Measurements from ENCODE around the gene PHOSPHO2.
A peak's percentile ranks its signal among the peaks of the same experiment; 100 is the strongest.
"Not testable (repeated sequence)": the region's sequence is repeated elsewhere in the genome, so short reads cannot be mapped to it uniquely, and the experiment has no call there.

PHOSPHO2 gene

DNA sequence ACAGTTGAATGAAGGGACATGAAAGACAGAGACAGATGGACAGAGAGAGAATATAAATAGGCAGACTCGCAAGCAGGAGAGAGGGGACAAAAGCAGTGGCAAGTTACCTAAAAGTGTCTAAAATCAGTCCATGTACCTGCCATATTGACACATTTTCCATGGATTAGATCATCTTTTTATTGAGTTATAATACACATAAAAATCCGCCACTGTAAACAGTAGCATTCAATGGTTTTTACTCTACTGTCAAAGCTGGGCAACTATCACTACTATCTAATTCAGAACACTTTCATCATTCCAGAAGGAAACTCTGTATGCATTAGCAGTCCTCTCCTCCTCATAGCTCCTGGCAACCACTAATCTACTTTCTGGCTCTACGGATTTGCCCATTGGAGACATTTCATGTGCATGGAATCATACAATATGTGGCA is 10.1 kb upstream of the PHOSPHO2 start:
- DNase-seq, result no peak

GRCh38 chr2:169684712-169685111 is 9.6 kb upstream of the PHOSPHO2 start:
- not testable (repeated sequence) for DNase-seq

- not testable (repeated sequence) for DNase-seq
These were observed 7.4 kb upstream of the PHOSPHO2 start for GRCh38 chr2:169686825-169687224.

DNA sequence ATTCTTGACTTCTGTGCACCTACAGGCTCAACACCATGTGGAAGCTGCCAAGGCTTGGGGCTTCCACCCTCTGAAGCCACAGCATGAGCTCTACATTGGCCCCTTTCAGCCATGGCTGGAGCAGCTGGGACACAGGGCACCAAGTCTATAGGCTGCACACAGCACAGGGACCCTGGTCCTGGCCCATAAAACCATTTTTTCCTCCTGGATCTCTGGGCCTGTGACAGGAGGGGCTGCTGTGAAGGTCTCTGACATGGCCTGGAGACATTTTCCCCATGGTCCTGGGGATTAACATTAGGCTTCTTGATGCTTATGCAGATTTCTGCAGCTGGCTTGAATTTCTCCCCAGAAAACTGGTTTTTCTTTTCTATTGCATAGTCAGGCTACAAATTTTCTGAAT is 6.3 kb upstream of the PHOSPHO2 start:
- DNase-seq, result not testable (repeated sequence)

GRCh38 chr2:169690958-169691357 is 3.3 kb upstream of the PHOSPHO2 start:
- no peak for DNase-seq

GRCh38 chr2:169692718-169693117 is 1.6 kb upstream of the PHOSPHO2 start:
- no peak for DNase-seq

DNA sequence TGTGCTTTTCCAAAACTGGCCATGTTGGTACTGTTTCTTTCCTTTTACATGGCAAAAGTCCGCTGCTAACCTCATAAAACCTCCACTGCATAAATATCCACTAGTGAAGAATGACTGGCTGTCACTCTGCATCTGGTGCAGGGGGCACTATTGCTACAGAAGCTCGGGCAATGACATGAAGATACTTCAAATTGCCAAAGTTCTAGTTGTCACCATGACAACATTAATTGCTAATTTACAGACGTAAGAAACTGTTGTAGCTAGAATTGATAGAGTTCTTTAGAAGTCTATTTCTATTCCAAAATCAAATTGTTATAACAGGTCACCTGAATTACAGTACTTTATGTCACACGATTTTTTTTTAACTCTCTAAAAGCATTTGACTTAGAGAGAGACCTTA is 909 bp upstream of the PHOSPHO2 start:
- no peak for DNase-seq

- no peak for DNase-seq
These were observed 608 bp downstream of the PHOSPHO2 start for GRCh38 chr2:169694894-169695260.

- no peak for DNase-seq
These were observed 2.1 kb downstream of the PHOSPHO2 start for GRCh38 chr2:169696381-169696780.

- not testable (repeated sequence) for DNase-seq
These were observed 4.9 kb downstream of the PHOSPHO2 start for GRCh38 chr2:169699173-169699572.

DNA sequence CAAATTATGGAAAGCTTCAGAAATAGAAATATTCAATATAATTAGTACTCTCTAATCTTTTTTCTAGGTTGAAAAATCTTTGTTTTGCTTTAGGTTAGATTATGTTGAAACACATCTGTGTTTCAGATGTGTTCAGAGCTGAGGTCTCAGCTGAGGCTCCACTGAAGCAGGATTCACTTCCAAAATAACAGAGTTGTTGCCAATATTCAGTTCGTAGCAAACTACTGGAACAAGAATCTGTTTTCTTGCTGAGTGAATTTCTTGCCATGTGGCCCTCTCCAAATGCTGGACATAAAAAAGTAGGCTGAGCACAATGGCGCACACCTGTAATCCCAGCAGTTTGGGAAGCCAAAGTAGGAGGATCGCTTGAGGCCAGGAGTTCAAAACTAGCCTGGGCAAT is 8.7 kb downstream of the PHOSPHO2 start:
- no peak for DNase-seq

DNA sequence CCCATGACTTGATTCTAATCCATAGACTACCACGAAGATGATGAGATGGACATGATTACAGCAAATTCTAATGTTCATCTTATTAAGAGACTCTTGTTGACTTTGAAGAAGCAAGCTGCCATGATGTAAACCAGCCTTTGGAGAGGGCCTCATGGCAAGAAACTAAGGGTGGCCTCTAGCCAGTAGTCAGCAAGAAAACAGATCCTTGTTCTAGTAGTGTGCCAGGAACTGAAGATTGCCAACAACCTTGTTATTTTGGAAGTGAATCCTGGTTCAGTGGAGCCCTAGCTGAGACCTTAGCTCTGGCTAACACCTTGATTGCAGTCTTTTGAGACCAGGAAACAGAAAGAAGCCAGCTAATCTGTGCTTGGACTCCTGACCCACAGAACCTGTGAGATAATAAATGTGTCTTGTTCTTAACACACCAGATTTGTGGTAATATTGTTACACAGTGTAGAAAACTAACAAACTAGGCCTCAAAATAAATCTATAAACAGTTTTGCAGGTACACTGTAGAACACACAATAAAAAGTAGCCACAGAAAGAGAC is 10.0 kb downstream of the PHOSPHO2 start:
- DNase-seq, result no peak

DNA sequence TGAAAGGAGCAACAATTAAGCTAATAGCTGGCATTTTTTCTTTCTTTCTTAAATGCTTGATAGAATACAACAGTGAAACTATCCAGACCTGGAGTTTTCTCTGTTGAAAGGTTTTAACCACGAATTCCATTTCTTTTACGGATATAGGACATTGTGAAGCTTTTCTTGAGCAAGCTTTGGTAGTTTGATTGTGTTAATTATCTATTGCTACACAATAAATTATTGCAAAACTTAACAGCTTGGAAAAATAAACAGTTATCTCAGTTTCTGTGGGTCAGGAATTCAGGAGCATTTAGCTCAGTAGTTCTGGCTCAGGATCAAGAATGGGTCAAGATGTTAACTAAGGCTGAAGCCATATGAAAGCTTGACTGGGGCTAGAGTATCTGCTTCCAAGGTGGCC is 11.7 kb downstream of the PHOSPHO2 start:
- DNase-seq, result no peak

DNA sequence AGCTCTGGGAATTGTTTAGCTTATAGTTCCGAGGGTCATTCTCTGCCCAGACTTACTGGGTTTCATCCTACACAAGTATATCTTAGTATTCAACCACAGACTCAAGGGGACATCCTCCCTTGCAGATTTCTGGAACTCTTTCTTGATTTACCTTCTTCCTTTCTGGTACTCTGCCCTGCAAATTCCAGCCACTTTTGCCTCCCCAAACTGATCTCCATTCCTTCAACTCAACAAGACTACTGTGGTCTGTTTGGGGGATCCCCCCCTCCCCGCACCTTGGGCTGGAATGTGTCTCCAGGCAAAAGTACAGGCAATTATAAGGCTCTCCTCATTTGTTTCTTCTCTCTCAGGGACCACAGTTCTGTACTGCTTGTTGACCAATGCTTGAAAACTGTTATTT is 13.4 kb downstream of the PHOSPHO2 start:
- DNase-seq, result no peak

DNA sequence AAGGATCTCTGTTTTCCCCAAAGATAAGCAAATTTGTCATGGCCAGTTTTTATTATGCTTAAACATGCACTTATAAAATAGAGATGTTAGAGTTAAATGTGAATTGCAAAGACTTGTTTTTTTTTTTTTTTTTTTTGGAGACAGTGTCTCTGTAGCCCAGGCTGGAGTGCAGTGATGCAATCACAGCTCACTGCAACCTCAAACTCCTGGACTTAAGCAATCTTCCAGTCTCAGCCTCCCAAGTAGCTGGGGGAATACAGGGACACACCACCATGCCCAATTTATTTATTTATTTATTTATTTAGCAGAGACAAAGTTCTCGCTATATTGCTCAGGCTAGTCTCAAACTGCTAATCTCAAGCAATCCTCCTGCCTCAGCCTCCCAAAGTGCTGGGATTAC is 15.1 kb downstream of the PHOSPHO2 start:
- DNase-seq, result no peak

DNA sequence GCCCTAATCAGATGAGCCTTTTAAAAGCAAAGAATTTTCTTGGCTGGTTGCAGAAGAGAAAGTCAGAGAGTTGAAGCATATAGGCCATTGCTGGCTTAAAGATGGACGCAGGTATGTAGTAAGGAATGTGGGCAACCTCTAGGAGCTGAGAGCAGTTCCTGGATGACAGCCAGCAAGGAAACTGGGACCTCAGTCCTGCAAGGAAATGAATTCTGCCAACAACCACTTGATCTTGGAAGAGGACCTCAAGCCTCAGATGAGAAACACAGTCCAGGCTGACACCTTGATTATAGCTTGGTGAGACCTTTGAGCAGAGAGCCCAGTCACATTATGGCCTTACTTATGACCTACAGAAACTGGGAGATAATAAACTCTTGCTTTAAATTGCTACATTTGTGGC is 15.7 kb downstream of the PHOSPHO2 start:
- no peak for DNase-seq

DNA sequence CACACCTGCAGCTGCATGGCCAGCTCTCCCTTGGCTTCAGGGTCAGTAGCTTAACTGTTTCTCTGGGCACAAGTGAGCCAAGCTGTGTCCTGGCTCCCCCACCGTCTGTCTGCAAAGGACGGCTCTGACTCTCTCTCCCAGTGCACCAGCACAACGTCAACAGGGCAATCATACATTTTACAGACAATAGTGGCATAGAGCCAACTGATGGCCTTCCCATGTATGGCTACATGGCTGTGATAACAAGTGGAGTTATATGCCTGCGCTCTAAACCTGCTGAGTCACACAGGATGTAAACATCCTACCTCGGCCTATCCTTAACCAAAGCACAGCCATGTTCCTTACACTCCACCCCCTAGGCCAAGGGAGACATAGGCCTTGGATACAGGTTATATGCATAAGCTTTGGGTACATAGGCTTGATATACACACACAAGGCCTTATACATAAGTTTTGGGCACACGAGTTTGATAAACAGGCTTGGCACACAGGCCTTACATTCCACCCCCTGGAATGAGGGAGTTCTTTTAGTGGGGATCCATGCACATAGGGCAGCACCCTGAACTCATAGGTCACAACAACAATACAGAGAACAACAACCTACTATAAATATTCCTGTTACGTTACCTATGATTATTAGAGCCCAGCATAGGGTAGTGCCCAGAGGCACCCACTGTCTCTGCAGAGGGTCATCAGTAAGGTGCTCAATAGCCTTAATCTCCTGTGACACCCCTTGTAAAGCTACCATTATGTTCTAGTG is 17.7 kb downstream of the PHOSPHO2 start:
- DNase-seq, result no peak

GRCh38 chr2:169712791-169713227 is 18.5 kb downstream of the PHOSPHO2 start:
- no peak for DNase-seq

GRCh38 chr2:169713331-169713730 is 19.1 kb downstream of the PHOSPHO2 start:
- DNase-seq, result no peak

DNA sequence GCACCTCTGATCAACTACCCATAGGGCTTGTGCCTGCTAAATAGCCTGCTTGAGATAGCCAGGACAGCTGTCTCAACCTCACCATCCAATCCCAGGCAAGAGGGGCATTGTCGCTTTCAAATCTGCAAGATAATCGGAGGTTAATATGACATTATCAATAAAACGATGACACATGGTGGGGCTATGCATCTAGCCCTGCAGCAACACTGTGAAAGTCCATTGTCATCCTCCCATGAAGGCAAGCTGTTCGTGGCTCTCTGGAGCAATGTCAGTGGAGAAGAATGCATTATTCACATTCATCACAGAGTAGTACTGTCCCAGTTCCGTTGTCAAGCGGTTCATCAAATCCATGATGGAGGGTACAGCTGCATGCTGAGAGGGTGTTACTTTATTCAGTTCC is 20.4 kb downstream of the PHOSPHO2 start:
- DNase-seq, result peak in 5 of 14 donors; percentile 9 to 36 (median 32)

GRCh38 chr2:169715379-169716237 is 21.3 kb downstream of the PHOSPHO2 start:
- DNase-seq, result peak in 4 of 14 donors; percentile 8 to 52 (median 32)

DNA sequence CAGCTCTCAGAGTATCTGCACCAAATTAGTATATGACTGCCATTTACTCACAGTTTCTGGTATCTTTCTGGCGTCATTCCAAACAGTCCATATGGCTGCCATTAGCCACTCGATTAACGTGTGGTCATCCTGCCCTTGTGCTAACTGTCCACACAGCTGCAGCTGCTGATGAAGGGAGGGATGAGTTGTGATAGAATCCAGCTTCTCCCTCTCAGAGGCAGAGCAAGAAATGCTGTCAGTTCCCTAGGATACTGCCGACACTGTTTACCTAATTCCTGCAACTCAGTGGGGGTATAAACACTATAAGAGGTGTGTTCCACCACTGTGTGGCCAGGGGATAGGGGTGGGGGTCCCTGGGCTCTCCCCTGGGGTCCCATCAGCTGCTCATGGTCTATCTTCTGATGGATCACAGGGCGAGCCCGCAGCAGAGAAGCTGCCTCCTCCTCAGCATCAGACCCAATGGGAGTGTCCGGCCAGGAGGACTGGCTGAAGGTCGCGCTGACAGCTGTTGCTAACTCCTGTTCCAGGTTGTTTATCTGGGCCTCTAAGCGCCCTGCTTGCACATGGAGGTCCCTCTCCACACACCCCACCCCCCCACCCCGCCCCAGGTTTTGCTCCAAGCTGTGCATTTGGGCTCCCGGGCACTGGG is 22.1 kb downstream of the PHOSPHO2 start:
- DNase-seq, result no peak
